Ishikawa (cell line): Measurements from ENCODE around the gene RNF4.

Source experiments
- CEBPB ChIP-seq: IDR thresholded peaks from 2 replicates; pipeline ENCODE4 v1.6.1; 2012
- CREB1 ChIP-seq: IDR thresholded peaks from 2 replicates; pipeline ENCODE4 v1.6.1; 2012; ENCODE audit warnings: low read depth
- EGR1 ChIP-seq: IDR thresholded peaks from 2 replicates; pipeline ENCODE4 v1.6.1; 2012
- EP300 ChIP-seq: IDR thresholded peaks from 2 replicates; pipeline ENCODE4 v1.6.1; 2012; ENCODE audit warnings: borderline replicate concordance
- FOXM1 ChIP-seq: IDR thresholded peaks from 2 replicates; pipeline ENCODE4 v1.6.1; 2012; ENCODE audit warnings: low read depth, borderline replicate concordance
- MAX ChIP-seq: IDR thresholded peaks from 2 replicates; pipeline ENCODE4 v1.6.1; 2012
- NFIC ChIP-seq: IDR thresholded peaks from 2 replicates; pipeline ENCODE4 v1.6.1; 2012
- RAD21 ChIP-seq: IDR thresholded peaks from 2 replicates; pipeline ENCODE4 v1.6.1; 2012; ENCODE audit warnings: low read depth
- REST ChIP-seq: IDR thresholded peaks from 2 replicates; pipeline ENCODE4 v1.6.1; 2012; ENCODE audit warnings: low read depth, mild to moderate bottlenecking
- TAF1 ChIP-seq: IDR thresholded peaks from 2 replicates; pipeline ENCODE4 v1.6.1; 2012; ENCODE audit warnings: low read depth, mild to moderate bottlenecking
- TCF12 ChIP-seq: IDR thresholded peaks from 2 replicates; pipeline ENCODE4 v1.6.1; 2012; ENCODE audit warnings: low read depth
- TEAD4 ChIP-seq: IDR thresholded peaks from 2 replicates; pipeline ENCODE4 v1.6.1; 2012
- USF1 ChIP-seq: IDR thresholded peaks from 2 replicates; pipeline ENCODE4 v1.6.1; 2012
- YY1 ChIP-seq: IDR thresholded peaks from 2 replicates; pipeline ENCODE4 v1.6.1; 2012; ENCODE audit warnings: low read depth
- ZBTB7A ChIP-seq: IDR thresholded peaks from 2 replicates; pipeline ENCODE4 v1.6.1; 2012; ENCODE audit warnings: low read depth

The RNF4 gene

GRCh38 chr4:2445571-2445970, 23.3 kb upstream of the RNF4 start:
- TF ChIP-seq TCF12: no peak
- no peak for TF ChIP-seq USF1

- TF ChIP-seq REST (no peak), TEAD4 (no peak), TAF1 (no peak), CREB1 (no peak), CEBPB (no peak), EP300 (no peak), YY1 (no peak), FOXM1 (no peak)
These were observed 22.0 kb upstream of the RNF4 start for GRCh38 chr4:2446656-2447564.

- TF ChIP-seq MAX (no peak), RAD21 (no peak), REST (no peak), TAF1 (no peak), NFIC (no peak), TEAD4 (no peak)
These were observed 20.3 kb upstream of the RNF4 start for GRCh38 chr4:2448589-2448988.

- TF ChIP-seq NFIC: no peak
- TF ChIP-seq CREB1: no peak
- no peak for TF ChIP-seq ZBTB7A
- no peak for TF ChIP-seq EP300
- no peak for TF ChIP-seq EGR1
- no peak for TF ChIP-seq MAX
- no peak for TF ChIP-seq FOXM1
- no peak for TF ChIP-seq USF1
- TF ChIP-seq TCF12: no peak
- no peak for TF ChIP-seq REST
- no peak for TF ChIP-seq RAD21
- no peak for TF ChIP-seq TAF1
- no peak for TF ChIP-seq TEAD4
- TF ChIP-seq CEBPB: no peak
- TF ChIP-seq YY1: no peak
These were observed 19.9 kb upstream of the RNF4 start for GRCh38 chr4:2449051-2449450.
